Hypothalamus (tissue), 51 donors: Measurements from ENCODE around the gene TNIP3.
"Not testable (repeated sequence)": the region's sequence is repeated elsewhere in the genome, so short reads cannot be mapped to it uniquely, and the experiment has no call there.

ENCODE experiments used
- DNase-seq, 51 donors: peaks; one replicate each; lab custom pipeline; 2025; lab: John Stamatoyannopoulos, UW

TNIP3 gene

GRCh38 chr4:121164291-121164690 lies at the start of gene TNIP3:
TSS of gene TNIP3 (minus strand) at chr4:121164321. CDS start at chr4:121164125, 196 bp downstream.
- no peak for DNase-seq

- no peak for DNase-seq
Measured at GRCh38 chr4:121212806-121213205, 48.7 kb upstream of the TNIP3 start.

- no peak for DNase-seq
Measured at GRCh38 chr4:121209171-121209570, 45.0 kb upstream of the TNIP3 start.

- no peak for DNase-seq
Measured at GRCh38 chr4:121208244-121209007, 44.3 kb upstream of the TNIP3 start.

GRCh38 chr4:121205777-121206176 lies 41.7 kb upstream of the TNIP3 start:
- DNase-seq = not testable (repeated sequence)

GRCh38 chr4:121200795-121201472 lies 36.8 kb upstream of the TNIP3 start:
- no peak for DNase-seq

GRCh38 chr4:121199742-121200561 lies 35.8 kb upstream of the TNIP3 start:
- no peak for DNase-seq

- DNase-seq = no peak
Measured at GRCh38 chr4:121198251-121198650, 34.1 kb upstream of the TNIP3 start.

- DNase-seq = no peak
Measured at GRCh38 chr4:121195649-121196048, 31.5 kb upstream of the TNIP3 start.

GRCh38 chr4:121192480-121192879 lies 28.4 kb upstream of the TNIP3 start:
- DNase-seq = peak in 1 of 51 donors; percentile 28

GRCh38 chr4:121192013-121192412 lies 27.9 kb upstream of the TNIP3 start:
- DNase-seq = no peak

GRCh38 chr4:121191361-121191760 lies 27.2 kb upstream of the TNIP3 start:
- no peak for DNase-seq

- DNase-seq = no peak
Measured at GRCh38 chr4:121190389-121190788, 26.3 kb upstream of the TNIP3 start.

- no peak for DNase-seq
Measured at GRCh38 chr4:121189326-121190215, 25.4 kb upstream of the TNIP3 start.

- DNase-seq = no peak
Measured at GRCh38 chr4:121187206-121187605, 23.1 kb upstream of the TNIP3 start.

GRCh38 chr4:121185960-121186359 lies 21.8 kb upstream of the TNIP3 start:
- peak in 1 of 51 donors; percentile 14 for DNase-seq

GRCh38 chr4:121183989-121184388 lies 19.9 kb upstream of the TNIP3 start:
- DNase-seq = no peak

GRCh38 chr4:121183361-121183760 lies 19.2 kb upstream of the TNIP3 start:
- no peak for DNase-seq

- no peak for DNase-seq
Measured at GRCh38 chr4:121182296-121182695, 18.2 kb upstream of the TNIP3 start.

- no peak for DNase-seq
Measured at GRCh38 chr4:121181493-121181892, 17.4 kb upstream of the TNIP3 start.
